Stomach (tissue), 9 donors: Measurements from ENCODE around the gene PCDHGA8. TPM values are rescaled to one million over a fixed set of nuclear protein-coding genes. Genes with fewer than 3 reads are reported as not detected.

Experiments used
- DNase-seq, 2 donors: peaks; one replicate each; pipeline versions ENCODE4 v3.0.0 to v3.0.0-alpha.2; 2013 to 2019
- H3K27ac ChIP-seq, 5 donors: fragments of 200-600 bp in 4 of 5; sonication (generic) in 4 of 5; one replicate each; pipeline ENCODE4 v1.5.1; 2013 to 2019; ENCODE audit warnings: mild to moderate bottlenecking in 1 of 5, moderate library complexity in 1 of 5
- H3K27me3 ChIP-seq, 3 donors: fragments of 200-600 bp; sonication (generic); one replicate each; pipeline ENCODE4 v1.5.1; 2017 to 2019; ENCODE audit warnings: mixed run types in 1 of 3
- H3K36me3 ChIP-seq, 4 donors: fragments of 200-600 bp; sonication (generic); 1 replicate in 3 of 4; 2 replicates in 1 of 4; pipeline ENCODE4 v1.5.1; 2016 to 2019
- H3K4me1 ChIP-seq, 4 donors: fragments of 200-600 bp; sonication (generic); one replicate each; pipeline ENCODE4 v1.5.1; 2016 to 2019
- H3K4me3 ChIP-seq, 4 donors: fragments of 200-600 bp; sonication (generic) in 3 of 4; one replicate each; pipeline ENCODE4 v1.5.1; 2016 to 2019; ENCODE audit warnings: mild to moderate bottlenecking in 1 of 4
- H3K9me3 ChIP-seq, 4 donors: fragments of 200-600 bp; sonication (generic); one replicate each; pipeline ENCODE4 v1.5.1; 2016 to 2019
- EP300 ChIP-seq: sonication (generic); formaldehyde crosslinking; IDR thresholded peaks from one replicate; pipeline ENCODE4 v1.6.1; 2017; ENCODE audit warnings: antibody characterized with exemption
- POLR2A ChIP-seq, 4 donors: fragments of 450-650 bp; IDR thresholded peaks; one replicate each; pipeline ENCODE4 v1.6.1; 2016; ENCODE audit warnings: antibody characterized with exemption in 4 of 4, control low read depth in 2 of 4, mild to moderate bottlenecking in 1 of 4, moderate library complexity in 1 of 4
- POLR2AphosphoS5 ChIP-seq, 3 donors: sonication (generic); formaldehyde crosslinking; IDR thresholded peaks; one replicate each; pipeline ENCODE4 v1.6.1; 2016; ENCODE audit warnings: antibody characterized with exemption in 3 of 3
- WGBS, 5 donors: extraction: QIAGEN DNeasy Blood & Tissue Kit in 3 of 5; methylation state at CpG; one replicate each; pipeline versions ENCODE4 v1.1.5 to v1.1.7; 2013 to 2018; 5-methylcytosine and 5-hydroxymethylcytosine counted together
- intact Hi-C: fragments of 100-400 bp; cut with DNase I; formaldehyde crosslinking; loops from one replicate; pipeline ENCODE4 v1.15.1; 2023; ENCODE audit warnings: low total_unique reads
- polyA plus RNA-seq, 3 donors: library from polyadenylated mRNA; stranded (reverse); fragments of 200-250 nt; gene quantifications; one replicate each; pipeline ENCODE4 v1.2.3, GENCODE V29; 2013
- total RNA-seq, 5 donors: library from RNA; depleted of rRNA; stranded (reverse); fragments of >200 nt; gene quantifications; one replicate each; pipeline versions ENCODE4 v1.1.0 to v1.2.3, GENCODE V29; 2014 to 2016
- TF ChIP-seq, protein P1 (sequence below), 7 experiments: fragments of 450-650 bp in 4 of 7; fragments of 200-600 bp in 3 of 7; sonication (generic) in 3 of 7; IDR thresholded peaks; one replicate each; pipeline ENCODE4 v1.5.1; 2016 to 2019; ENCODE audit warnings: antibody characterized with exemption in 7 of 7, control low read depth in 2 of 7, mild to moderate bottlenecking in 1 of 7
- donor health status: healthy with polysubstance abuse.
- donor health status: Bipolar disorder and iron deficiency.
- donor health status: healthy.

PCDHGA8 gene
- total and polyA plus RNA-seq, 8 donors, result under 0.01 to 12.5 (median 0.29) TPM; not detected in 1

DNA sequence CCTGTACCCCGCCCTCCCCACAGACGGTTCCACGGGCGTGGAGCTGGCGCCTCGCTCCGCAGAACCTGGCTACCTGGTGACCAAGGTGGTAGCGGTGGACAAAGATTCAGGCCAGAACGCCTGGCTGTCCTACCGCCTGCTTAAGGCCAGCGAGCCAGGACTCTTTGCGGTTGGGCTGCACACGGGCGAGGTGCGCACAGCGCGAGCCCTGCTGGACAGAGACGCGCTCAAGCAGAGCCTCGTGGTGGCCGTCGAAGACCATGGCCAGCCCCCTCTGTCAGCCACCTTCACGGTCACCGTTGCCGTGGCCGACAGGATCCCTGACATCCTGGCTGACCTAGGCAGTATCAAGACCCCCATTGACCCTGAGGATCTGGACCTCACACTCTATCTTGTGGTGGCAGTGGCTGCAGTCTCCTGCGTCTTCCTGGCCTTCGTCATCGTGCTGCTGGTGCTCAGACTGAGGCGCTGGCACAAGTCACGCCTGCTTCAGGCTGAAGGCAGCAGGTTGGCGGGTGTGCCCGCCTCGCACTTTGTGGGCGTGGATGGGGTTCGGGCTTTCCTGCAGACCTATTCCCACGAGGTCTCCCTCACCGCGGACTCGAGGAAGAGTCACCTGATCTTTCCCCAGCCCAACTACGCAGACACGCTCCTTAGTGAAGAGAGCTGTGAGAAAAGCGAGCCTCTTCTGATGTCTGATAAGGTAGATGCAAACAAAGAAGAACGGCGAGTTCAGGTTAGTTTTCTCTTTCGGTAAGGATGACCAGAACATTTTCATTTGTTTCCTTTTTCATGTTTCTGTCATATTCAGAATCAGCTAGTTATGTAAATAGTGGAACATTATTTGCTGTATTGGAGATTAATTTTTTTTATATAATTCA is 26.2 kb upstream of the PCDHGA8 start:
- peaks cover 0 to 4% (median 0%) of the 10 kb centered on the region in 4 donors for H3K36me3 ChIP-seq
- H3K27me3 ChIP-seq, result peaks cover 3 to 79% (median 45%) of the 10 kb centered on the region in 3 donors
- no peak for DNase-seq
- peaks cover 57 to 100% (median 86%) of the 10 kb centered on the region in 4 donors for H3K9me3 ChIP-seq
- H3K27ac ChIP-seq, result no peak overlapping the region
- intact Hi-C loops, result no loop called here
- 31 to 45% (median 32%) methylated on average over 30 to 46 of the region's 46 CpGs for WGBS, 5 donors
- TF ChIP-seq POLR2A (IDR thresholded peaks at IDR 0.05) (no peak), POLR2AphosphoS5 (IDR thresholded peaks at IDR 0.05) (no peak), EP300 (no peak)
- TF ChIP-seq, protein P1, sequence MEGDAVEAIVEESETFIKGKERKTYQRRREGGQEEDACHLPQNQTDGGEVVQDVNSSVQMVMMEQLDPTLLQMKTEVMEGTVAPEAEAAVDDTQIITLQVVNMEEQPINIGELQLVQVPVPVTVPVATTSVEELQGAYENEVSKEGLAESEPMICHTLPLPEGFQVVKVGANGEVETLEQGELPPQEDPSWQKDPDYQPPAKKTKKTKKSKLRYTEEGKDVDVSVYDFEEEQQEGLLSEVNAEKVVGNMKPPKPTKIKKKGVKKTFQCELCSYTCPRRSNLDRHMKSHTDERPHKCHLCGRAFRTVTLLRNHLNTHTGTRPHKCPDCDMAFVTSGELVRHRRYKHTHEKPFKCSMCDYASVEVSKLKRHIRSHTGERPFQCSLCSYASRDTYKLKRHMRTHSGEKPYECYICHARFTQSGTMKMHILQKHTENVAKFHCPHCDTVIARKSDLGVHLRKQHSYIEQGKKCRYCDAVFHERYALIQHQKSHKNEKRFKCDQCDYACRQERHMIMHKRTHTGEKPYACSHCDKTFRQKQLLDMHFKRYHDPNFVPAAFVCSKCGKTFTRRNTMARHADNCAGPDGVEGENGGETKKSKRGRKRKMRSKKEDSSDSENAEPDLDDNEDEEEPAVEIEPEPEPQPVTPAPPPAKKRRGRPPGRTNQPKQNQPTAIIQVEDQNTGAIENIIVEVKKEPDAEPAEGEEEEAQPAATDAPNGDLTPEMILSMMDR (IDR thresholded peaks at IDR 0.05), result no peak
- no peak overlapping the region for H3K4me3 ChIP-seq
- no peaks in the 10 kb centered on the region for H3K4me1 ChIP-seq

DNA sequence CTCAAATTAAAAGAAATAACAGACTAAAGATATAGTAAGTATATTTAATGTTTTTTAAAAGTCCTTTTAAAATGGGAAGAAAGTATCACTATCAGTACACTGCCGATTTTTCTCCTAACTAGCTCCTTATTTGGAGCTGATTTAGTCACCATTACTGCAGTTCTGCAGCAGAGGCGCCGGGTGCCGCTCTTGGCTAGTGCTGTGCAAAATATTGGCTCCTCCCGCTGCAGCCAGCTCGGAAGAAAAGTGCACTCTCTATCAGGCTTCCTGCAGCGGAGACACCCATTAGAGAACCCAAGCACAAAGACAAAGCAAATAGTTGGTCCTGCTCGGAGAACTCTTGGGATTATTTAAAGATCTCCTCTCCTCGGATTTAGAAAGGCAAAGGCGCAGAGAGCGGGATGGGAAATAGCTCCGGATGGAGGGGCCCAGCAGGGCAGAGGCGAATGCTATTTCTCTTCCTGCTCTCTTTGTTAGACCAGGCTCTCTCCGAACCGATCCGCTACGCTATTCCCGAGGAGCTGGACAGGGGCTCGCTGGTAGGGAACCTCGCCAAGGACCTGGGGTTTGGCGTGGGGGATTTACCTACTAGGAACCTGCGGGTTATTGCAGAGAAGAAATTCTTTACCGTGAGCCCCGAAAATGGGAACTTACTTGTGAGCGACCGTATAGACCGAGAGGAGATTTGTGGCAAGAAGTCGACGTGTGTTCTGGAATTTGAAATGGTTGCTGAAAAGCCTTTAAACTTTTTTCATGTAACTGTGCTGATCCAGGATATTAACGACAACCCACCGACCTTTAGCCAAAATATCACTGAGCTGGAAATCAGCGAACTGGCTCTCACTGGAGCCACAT is 22.2 kb upstream of the PCDHGA8 start, which contains the start of gene PCDHGB3:
Gene PCDHGB3 (plus strand): TSS at position 249 of the 855 bp plus-strand sequence. CDS start 153 bp downstream, at position 402.
- H3K9me3 ChIP-seq, result peaks cover 61 to 100% (median 86%) of the 10 kb centered on the region in 4 donors
- 17 to 21% (median 18%) methylated on average over 30 to 32 of the region's 32 CpGs for WGBS, 5 donors

DNA sequence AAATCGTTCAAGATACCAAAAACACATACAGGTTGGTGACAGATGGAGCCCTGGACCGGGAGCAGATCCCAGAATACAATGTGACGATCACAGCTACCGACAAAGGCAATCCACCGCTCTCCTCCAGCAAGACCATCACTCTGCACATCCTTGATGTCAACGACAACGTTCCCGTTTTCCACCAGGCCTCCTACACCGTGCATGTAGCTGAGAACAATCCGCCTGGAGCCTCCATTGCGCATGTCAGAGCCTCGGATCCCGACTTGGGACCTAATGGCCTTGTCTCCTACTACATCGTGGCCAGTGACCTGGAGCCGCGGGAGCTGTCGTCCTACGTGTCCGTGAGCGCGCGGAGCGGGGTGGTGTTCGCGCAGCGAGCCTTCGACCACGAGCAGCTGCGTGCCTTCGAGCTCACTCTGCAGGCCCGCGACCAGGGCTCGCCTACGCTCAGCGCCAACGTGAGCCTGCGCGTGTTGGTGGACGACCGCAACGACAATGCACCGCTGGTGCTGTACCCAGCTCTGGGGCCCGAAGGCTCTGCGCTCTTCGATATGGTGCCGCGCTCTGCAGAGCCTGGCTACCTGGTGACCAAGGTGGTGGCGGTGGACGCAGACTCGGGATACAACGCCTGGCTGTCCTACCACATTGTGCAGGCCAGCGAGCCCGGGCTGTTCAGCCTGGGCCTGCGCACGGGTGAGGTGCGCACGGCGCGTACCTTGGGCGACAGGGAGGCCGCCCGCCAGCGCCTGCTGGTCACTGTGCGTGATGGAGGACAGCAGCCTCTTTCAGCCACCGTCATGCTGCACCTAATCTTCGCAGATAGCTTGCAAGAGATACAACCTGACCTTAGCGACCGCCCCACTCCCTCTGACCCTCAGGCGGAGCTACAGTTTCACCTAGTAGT is 20.6 kb upstream of the PCDHGA8 start:
- peaks cover 0 to 65% (median 27%) of the 10 kb centered on the region in 3 donors for H3K27me3 ChIP-seq
- H3K4me1 ChIP-seq, result no peaks in the 10 kb centered on the region
- no peak overlapping the region for H3K27ac ChIP-seq
- 34 to 41% (median 36%) methylated on average over 47 to 69 of the region's 69 CpGs for WGBS, 5 donors
- DNase-seq, result no peak
- H3K36me3 ChIP-seq, result peaks cover 0 to 11% (median 0%) of the 10 kb centered on the region in 4 donors
- intact Hi-C loops, result no loop called here
- peaks cover 57 to 100% (median 85%) of the 10 kb centered on the region in 4 donors for H3K9me3 ChIP-seq
- H3K4me3 ChIP-seq, result no peak overlapping the region
- TF ChIP-seq POLR2AphosphoS5 (IDR thresholded peaks at IDR 0.05) (no peak), POLR2A (IDR thresholded peaks at IDR 0.05) (no peak), EP300 (no peak)
- TF ChIP-seq, protein P1 (IDR thresholded peaks at IDR 0.05), result no peak

More for the DNA sequence above, 22.2 kb upstream of the PCDHGA8 start, which contains the start of gene PCDHGB3:
- peak within 1 kb of the TSS in 3 of 4 donors; percentile 20 to 30 (median 26) for H3K4me3 ChIP-seq
- TF ChIP-seq EP300 (no peak), POLR2A (IDR thresholded peaks at IDR 0.05) (no peak), POLR2AphosphoS5 (IDR thresholded peaks at IDR 0.05) (no peak)
- TF ChIP-seq, protein P1 (IDR thresholded peaks at IDR 0.05), result no peak
- H3K27ac ChIP-seq, result no peak within 1 kb of the TSS
- H3K27me3 ChIP-seq, result peaks cover 0 to 72% (median 38%) of the 10 kb centered on the region in 3 donors
- no peaks in the 10 kb centered on the region for H3K4me1 ChIP-seq
- peaks cover 0 to 11% (median 0%) of the 10 kb centered on the region in 4 donors for H3K36me3 ChIP-seq
- intact Hi-C loops, result no loop called here
- DNase-seq, result peak in 1 of 2 donors; percentile 52
